Kidney epithelial cell (primary cell): ENCODE data around the gene ZNF805. TPM values are rescaled to one million over a fixed set of nuclear protein-coding genes. Genes with fewer than 3 reads are reported as not detected.

Source experiments
- DNase-seq: peaks from one replicate; pipeline ENCODE4 v3.0.0-alpha.2; 2010; ENCODE audit warnings: low read depth
- H3K27me3 ChIP-seq: 2 replicates; pipeline ENCODE4 v1.6.0; 2011; ENCODE audit warnings: low read length; ENCODE audit not compliant: control insufficient read depth, insufficient read depth
- H3K36me3 ChIP-seq: 2 replicates; pipeline ENCODE4 v1.5.1; 2011; ENCODE audit warnings: low read length; ENCODE audit not compliant: control insufficient read depth, insufficient read depth
- H3K4me3 ChIP-seq: 2 replicates; pipeline ENCODE4 v1.5.1; 2011; ENCODE audit warnings: low read depth, mild to moderate bottlenecking, control low read depth, low read length
- total RNA-seq: library from RNA; depleted of rRNA; stranded (reverse); fragments of >200 nt; gene quantifications from 2 replicates; pipeline ENCODE4 v1.2.3, GENCODE V29; 2015
- TF ChIP-seq, protein P1 (sequence below): IDR thresholded peaks from 2 replicates; pipeline ENCODE4 v1.5.1; 2011; ENCODE audit warnings: mild to moderate bottlenecking, moderate library complexity, low read length, control low read depth, inconsistent platforms; ENCODE audit not compliant: insufficient read depth, poor library complexity, severe bottlenecking

Gene ZNF805
- total RNA-seq, 1 donor from 2014 or later = 18.7 TPM

- TF ChIP-seq, protein P1, sequence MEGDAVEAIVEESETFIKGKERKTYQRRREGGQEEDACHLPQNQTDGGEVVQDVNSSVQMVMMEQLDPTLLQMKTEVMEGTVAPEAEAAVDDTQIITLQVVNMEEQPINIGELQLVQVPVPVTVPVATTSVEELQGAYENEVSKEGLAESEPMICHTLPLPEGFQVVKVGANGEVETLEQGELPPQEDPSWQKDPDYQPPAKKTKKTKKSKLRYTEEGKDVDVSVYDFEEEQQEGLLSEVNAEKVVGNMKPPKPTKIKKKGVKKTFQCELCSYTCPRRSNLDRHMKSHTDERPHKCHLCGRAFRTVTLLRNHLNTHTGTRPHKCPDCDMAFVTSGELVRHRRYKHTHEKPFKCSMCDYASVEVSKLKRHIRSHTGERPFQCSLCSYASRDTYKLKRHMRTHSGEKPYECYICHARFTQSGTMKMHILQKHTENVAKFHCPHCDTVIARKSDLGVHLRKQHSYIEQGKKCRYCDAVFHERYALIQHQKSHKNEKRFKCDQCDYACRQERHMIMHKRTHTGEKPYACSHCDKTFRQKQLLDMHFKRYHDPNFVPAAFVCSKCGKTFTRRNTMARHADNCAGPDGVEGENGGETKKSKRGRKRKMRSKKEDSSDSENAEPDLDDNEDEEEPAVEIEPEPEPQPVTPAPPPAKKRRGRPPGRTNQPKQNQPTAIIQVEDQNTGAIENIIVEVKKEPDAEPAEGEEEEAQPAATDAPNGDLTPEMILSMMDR = no peak
- DNase-seq = no peak
- H3K27me3 ChIP-seq = no peaks in the 10 kb centered on the region
These were observed 744 bp downstream of the ZNF805 start for GRCh38 chr19:57241176-57241575.

DNA sequence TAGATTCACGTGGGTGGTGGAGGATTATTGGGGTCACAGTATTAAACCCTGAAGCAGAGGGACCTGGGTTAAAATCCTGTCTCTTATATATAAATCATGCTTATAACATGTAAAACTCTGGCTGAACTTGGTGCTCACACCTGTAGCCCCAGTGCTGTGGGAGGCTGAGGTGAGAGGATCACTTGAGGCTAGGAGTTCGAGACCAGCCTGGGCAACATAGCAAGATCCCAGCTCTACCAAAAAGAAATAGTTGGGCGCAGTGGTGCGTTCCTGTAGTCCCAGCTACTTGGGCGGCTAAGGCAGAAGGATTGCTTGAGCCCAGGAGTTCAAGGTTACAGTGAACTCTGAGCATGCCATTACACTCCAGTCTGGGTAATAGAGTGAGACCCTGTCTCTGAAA lies 2.4 kb downstream of the ZNF805 start:
- Histone ChIP-seq H3K4me3 (no peak overlapping the region), H3K36me3 (peaks cover 3% of the 10 kb centered on the region), H3K27me3 (no peaks in the 10 kb centered on the region)
- no peak for DNase-seq
- TF ChIP-seq, protein P1 = no peak

More at GRCh38 chr19:57241176-57241575, 744 bp downstream of the ZNF805 start:
- H3K4me3 ChIP-seq = peak overlapping the region; percentile 83
- peaks cover 2% of the 10 kb centered on the region for H3K36me3 ChIP-seq

DNA sequence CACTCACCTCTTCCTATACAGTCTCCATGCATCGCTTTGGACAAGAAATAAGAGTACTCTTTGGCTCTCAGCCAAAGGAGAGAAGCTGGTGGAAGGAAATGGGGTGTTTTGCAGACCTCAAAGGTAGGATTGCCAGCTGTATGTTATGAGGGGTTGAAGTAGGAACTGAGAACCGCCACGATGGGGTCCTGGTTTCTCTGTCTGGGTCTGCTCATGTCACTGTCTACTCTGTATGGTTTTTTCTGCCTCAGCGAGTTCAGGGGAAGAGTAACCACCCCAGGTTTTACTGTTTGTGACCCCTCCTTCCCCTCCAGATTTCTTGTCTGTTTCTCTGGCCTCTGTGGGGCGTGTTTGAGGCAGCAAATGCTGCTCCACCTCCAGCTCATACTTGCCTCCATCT lies 4.1 kb downstream of the ZNF805 start:
- no peak overlapping the region for H3K4me3 ChIP-seq
- DNase-seq = no peak
- TF ChIP-seq, protein P1 = no peak
- H3K27me3 ChIP-seq = no peaks in the 10 kb centered on the region
- H3K36me3 ChIP-seq = peaks cover 3% of the 10 kb centered on the region

DNA sequence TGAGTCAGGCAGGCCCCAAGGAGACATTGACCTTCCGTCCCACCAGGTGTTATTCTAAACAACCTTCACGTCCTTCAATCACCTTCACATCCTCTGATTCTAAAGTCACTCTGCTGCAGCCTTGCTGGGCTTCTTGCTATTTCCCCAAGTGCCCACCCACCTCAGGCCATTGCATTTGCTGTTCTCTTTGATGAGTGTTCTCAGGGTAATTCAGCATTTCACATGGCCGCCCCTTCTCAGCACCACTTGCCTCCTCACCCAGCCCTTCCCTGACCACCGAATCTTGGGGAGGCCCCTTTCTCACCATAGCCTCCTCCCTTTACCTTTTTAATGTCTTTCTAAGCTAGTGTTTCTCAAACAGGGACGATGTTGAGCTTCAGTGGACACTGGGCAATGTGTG lies 4.6 kb downstream of the ZNF805 start:
- no peaks in the 10 kb centered on the region for H3K27me3 ChIP-seq
- DNase-seq = no peak
- TF ChIP-seq, protein P1 = no peak
- no peak overlapping the region for H3K4me3 ChIP-seq
- H3K36me3 ChIP-seq = peaks cover 3% of the 10 kb centered on the region

DNA sequence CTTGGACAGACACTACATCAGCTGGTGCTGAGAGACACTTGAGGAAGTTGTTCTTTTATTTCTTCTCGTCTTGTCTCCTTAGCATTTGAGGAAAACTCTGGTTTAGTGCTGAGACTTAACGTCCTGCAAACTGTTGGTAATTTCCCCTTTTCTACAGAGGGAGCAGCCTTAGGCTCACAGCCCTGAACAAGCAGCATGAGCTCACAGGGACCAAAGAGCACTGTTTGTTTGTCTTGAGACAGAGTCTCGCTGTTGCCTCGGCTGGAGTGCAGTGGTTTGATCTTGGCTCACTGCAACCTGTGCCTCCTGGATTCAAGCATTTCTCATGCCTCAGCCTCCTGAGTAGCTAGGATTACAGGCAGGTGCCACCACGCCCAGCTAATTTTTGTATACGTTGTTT lies 5.5 kb downstream of the ZNF805 start:
- H3K27me3 ChIP-seq = no peaks in the 10 kb centered on the region
- TF ChIP-seq, protein P1 = no peak
- H3K36me3 ChIP-seq = peaks cover 3% of the 10 kb centered on the region
- H3K4me3 ChIP-seq = no peak overlapping the region
- DNase-seq = no peak

DNA sequence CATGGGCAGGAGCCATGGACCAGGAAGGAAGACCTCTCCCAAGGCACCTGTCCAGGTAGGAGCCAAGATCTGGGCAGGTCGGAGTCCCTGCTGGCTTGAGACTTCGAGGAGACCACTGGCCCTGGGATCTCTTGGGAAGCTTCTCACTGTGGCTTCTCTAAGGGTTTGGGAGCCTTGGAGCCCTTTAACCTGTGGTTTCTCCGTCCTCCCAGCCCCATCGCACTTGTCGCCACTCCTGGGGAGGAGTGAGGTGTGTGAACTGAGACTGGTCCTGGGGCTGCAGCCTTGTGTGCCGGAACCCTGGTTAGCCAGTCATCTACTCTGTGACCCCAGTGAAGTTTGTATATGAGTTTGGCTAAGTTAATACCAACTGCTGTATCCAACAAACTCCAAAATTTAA lies 8.2 kb downstream of the ZNF805 start:
- peaks cover 2% of the 10 kb centered on the region for H3K36me3 ChIP-seq
- H3K27me3 ChIP-seq = no peaks in the 10 kb centered on the region
- TF ChIP-seq, protein P1 = no peak
- no peak overlapping the region for H3K4me3 ChIP-seq
- DNase-seq = no peak
